Liver (tissue), 9 donors: ENCODE results near the gene DOCK11. TPM values are rescaled to one million over a fixed set of nuclear protein-coding genes. Genes with fewer than 3 reads are reported as not detected.

Source experiments
- DNase-seq: peaks from one replicate; pipeline ENCODE4 v3.0.0-alpha.2; 2017; ENCODE audit warnings: low spot score
- H3K27ac ChIP-seq, 2 donors: one replicate each; pipeline ENCODE4 v1.7.0; 2013; ENCODE audit warnings: inconsistent platforms in 2 of 2, low read length in 2 of 2, control low read depth in 1 of 2, low read depth in 1 of 2, mild to moderate bottlenecking in 1 of 2
- H3K27me3 ChIP-seq, 4 donors: one replicate each; pipeline versions ENCODE4 v1.6.1 to v1.7.0; 2013; ENCODE audit warnings: low read length in 3 of 4, inconsistent platforms in 1 of 4, mild to moderate bottlenecking in 1 of 4, moderate library complexity in 1 of 4; ENCODE audit not compliant: control insufficient read depth in 4 of 4, insufficient read depth in 4 of 4
- H3K36me3 ChIP-seq, 4 donors: one replicate each; pipeline versions ENCODE4 v1.6.1 to v1.7.0; 2013; ENCODE audit warnings: low read length in 3 of 4, mild to moderate bottlenecking in 3 of 4, low read depth in 1 of 4, moderate library complexity in 1 of 4; ENCODE audit not compliant: control insufficient read depth in 4 of 4, insufficient read depth in 3 of 4
- H3K4me1 ChIP-seq, 4 donors: one replicate each; pipeline versions ENCODE4 v1.6.1 to v1.7.0; 2013; ENCODE audit warnings: low read length in 3 of 4, mild to moderate bottlenecking in 3 of 4, moderate library complexity in 1 of 4; ENCODE audit not compliant: control insufficient read depth in 4 of 4, insufficient read depth in 4 of 4
- H3K4me3 ChIP-seq, 3 donors: one replicate each; pipeline versions ENCODE4 v1.6.1 to v1.7.0; 2013; ENCODE audit warnings: low read length in 3 of 3, control low read depth in 1 of 3, low read depth in 1 of 3, mild to moderate bottlenecking in 1 of 3
- H3K9ac ChIP-seq, 2 donors: one replicate each; pipeline ENCODE4 v1.7.0; 2013; ENCODE audit warnings: low read length in 2 of 2, mild to moderate bottlenecking in 2 of 2, moderate library complexity in 2 of 2, control low read depth in 1 of 2, low read depth in 1 of 2
- H3K9me3 ChIP-seq, 4 donors: one replicate each; pipeline versions ENCODE4 v1.6.1 to v1.7.0; 2013; ENCODE audit warnings: low read length in 3 of 4; ENCODE audit not compliant: control insufficient read depth in 4 of 4
- ATF3 ChIP-seq: IDR thresholded peaks from 2 replicates; pipeline ENCODE4 v1.6.1; 2016; ENCODE audit warnings: antibody characterized with exemption
- CTCF ChIP-seq: fragments of 150-350 bp; IDR thresholded peaks from 2 replicates; pipeline ENCODE4 v1.5.1; 2017; ENCODE audit warnings: improper control_type of control experiment, low read depth, low read length; ENCODE audit not compliant: missing input control
- EGR1 ChIP-seq, 2 donors: IDR thresholded peaks; 2 replicates each; pipeline ENCODE4 v1.6.1; 2016 to 2018; ENCODE audit warnings: antibody characterized with exemption in 2 of 2, low read depth in 2 of 2
- FOXA1 ChIP-seq: IDR thresholded peaks from 2 replicates; pipeline ENCODE4 v1.6.1; 2016; ENCODE audit warnings: antibody characterized with exemption
- FOXA2 ChIP-seq: IDR thresholded peaks from 2 replicates; pipeline ENCODE4 v1.6.1; 2016; ENCODE audit warnings: antibody characterized with exemption
- GABPA ChIP-seq, 2 donors: IDR thresholded peaks in 1 of 2; conservative IDR thresholded peaks in 1 of 2; 2 replicates each; pipeline ENCODE4 v1.6.1; 2016; ENCODE audit warnings: antibody characterized with exemption in 2 of 2, mild to moderate bottlenecking in 1 of 2, moderate library complexity in 1 of 2
- HNF4A ChIP-seq, 2 donors: conservative IDR thresholded peaks; 2 replicates each; pipeline ENCODE4 v1.6.1; 2016; ENCODE audit warnings: antibody characterized with exemption in 2 of 2, mild to moderate bottlenecking in 2 of 2
- HNF4G ChIP-seq: IDR thresholded peaks from 2 replicates; pipeline ENCODE4 v1.6.1; 2016; ENCODE audit warnings: antibody characterized with exemption
- JUND ChIP-seq, 2 donors: IDR thresholded peaks; 2 replicates each; pipeline ENCODE4 v1.6.1; 2016; ENCODE audit warnings: antibody characterized with exemption in 2 of 2
- MAX ChIP-seq: IDR thresholded peaks from 2 replicates; pipeline ENCODE4 v1.6.1; 2016; ENCODE audit warnings: antibody characterized with exemption
- NR2F2 ChIP-seq: IDR thresholded peaks from 2 replicates; pipeline ENCODE4 v1.6.1; 2016; ENCODE audit warnings: antibody characterized with exemption
- RAD21 ChIP-seq, 2 donors: IDR thresholded peaks; 2 replicates each; pipeline ENCODE4 v1.6.1; 2016; ENCODE audit warnings: antibody characterized with exemption in 2 of 2, mild to moderate bottlenecking in 2 of 2
- REST ChIP-seq: IDR thresholded peaks from 2 replicates; pipeline ENCODE4 v1.6.1; 2016; ENCODE audit warnings: antibody characterized with exemption, mild to moderate bottlenecking
- RXRA ChIP-seq, 2 donors: IDR thresholded peaks; 2 replicates each; pipeline ENCODE4 v1.6.1; 2017 to 2018; ENCODE audit warnings: antibody characterized with exemption in 2 of 2, mild to moderate bottlenecking in 1 of 2
- SP1 ChIP-seq: IDR thresholded peaks from 2 replicates; pipeline ENCODE4 v1.6.1; 2018; ENCODE audit warnings: antibody characterized with exemption, mild to moderate bottlenecking
- TAF1 ChIP-seq: conservative IDR thresholded peaks from 2 replicates; pipeline ENCODE4 v1.6.1; 2016; ENCODE audit warnings: antibody characterized with exemption, mild to moderate bottlenecking
- YY1 ChIP-seq: IDR thresholded peaks from 2 replicates; pipeline ENCODE4 v1.6.1; 2016; ENCODE audit warnings: antibody characterized with exemption, mild to moderate bottlenecking
- ZBTB33 ChIP-seq: IDR thresholded peaks from 2 replicates; pipeline ENCODE4 v1.6.1; 2016; ENCODE audit warnings: antibody characterized with exemption
- WGBS: extraction: QIAGEN DNeasy Blood & Tissue Kit; methylation state at CpG from one replicate; pipeline ENCODE4 v1.1.7; 2013; 5-methylcytosine and 5-hydroxymethylcytosine counted together
- polyA plus RNA-seq, 2 donors: library from polyadenylated mRNA; stranded (reverse) in 1 of 2; unstranded in 1 of 2; fragments of 200-250 nt in 1 of 2; fragments of >200 nt in 1 of 2; fragmentation: Nextera tagmentation in 1 of 2; extraction: Ambion mirVana in 1 of 2; gene quantifications; one replicate each; pipeline versions ENCODE4 v1.2.1 to v1.2.3, GENCODE V29; 2013 to 2015
- total RNA-seq, 2 donors: library from RNA; depleted of rRNA; stranded (reverse); fragments of >200 nt; gene quantifications; one replicate each; pipeline ENCODE4 v1.2.3, GENCODE V29; 2014
- donor health status: healthy.
- donor health status: healthy.
- donor health status: healthy.
- donor health status: healthy.
- donor health status: healthy.

DOCK11 gene
- total and polyA plus RNA-seq, 4 donors = 1.3 to 9.3 (median 3.7) TPM

GRCh38 chrX:118464501-118464900 lies 31.1 kb upstream of the DOCK11 start:
- Histone ChIP-seq H3K9ac (no peak overlapping the region), H3K4me1 (no peaks in the 10 kb centered on the region), H3K9me3 (no peaks in the 10 kb centered on the region), H3K27me3 (no peaks in the 10 kb centered on the region), H3K36me3 (no peaks in the 10 kb centered on the region), H3K4me3 (no peak overlapping the region), H3K27ac (no peak overlapping the region)
- TF ChIP-seq YY1 (no peak), CTCF (no peak), RXRA (IDR thresholded peaks at IDR 0.05) (no peak), NR2F2 (no peak), EGR1 (IDR thresholded peaks at IDR 0.05; ENCODE audit: low read depth in 2 of 2) (no peak), REST (no peak), SP1 (no peak), FOXA1 (no peak), HNF4G (no peak), GABPA (IDR thresholded peaks at IDR 0.05 in 1 of 2, conservative IDR thresholded peaks at IDR 0.05 in 1 of 2) (no peak), ATF3 (no peak), TAF1 (no peak), JUND (IDR thresholded peaks at IDR 0.05) (no peak), ZBTB33 (no peak), MAX (no peak), RAD21 (IDR thresholded peaks at IDR 0.05) (no peak), HNF4A (conservative IDR thresholded peaks at IDR 0.05) (no peak)
- 72% methylated on average over 6 of the region's 6 CpGs for WGBS
- DNase-seq = no peak

- TF ChIP-seq TAF1 (no peak), FOXA1 (no peak), RAD21 (IDR thresholded peaks at IDR 0.05) (no peak), ATF3 (no peak), NR2F2 (no peak), GABPA (IDR thresholded peaks at IDR 0.05 in 1 of 2, conservative IDR thresholded peaks at IDR 0.05 in 1 of 2) (no peak), SP1 (no peak), ZBTB33 (no peak), CTCF (no peak), RXRA (IDR thresholded peaks at IDR 0.05) (no peak), EGR1 (IDR thresholded peaks at IDR 0.05; ENCODE audit: low read depth in 2 of 2) (no peak), JUND (IDR thresholded peaks at IDR 0.05) (no peak), MAX (no peak), YY1 (no peak), FOXA2 (no peak)
- no peaks in the 10 kb centered on the region for H3K27me3 ChIP-seq
- peaks cover 0 to 5% (median under 1%) of the 10 kb centered on the region in 4 donors for H3K9me3 ChIP-seq
- no peaks in the 10 kb centered on the region for H3K4me1 ChIP-seq
- H3K36me3 ChIP-seq = no peaks in the 10 kb centered on the region
- 78% methylated on average over 7 of the region's 7 CpGs for WGBS
- H3K27ac ChIP-seq = no peak overlapping the region
- H3K9ac ChIP-seq = no peak overlapping the region
- no peak overlapping the region for H3K4me3 ChIP-seq
- DNase-seq = no peak
Observed at GRCh38 chrX:118468122-118468521, 27.5 kb upstream of the DOCK11 start.
